ENCODE measurements around the gene VCAN. TPM values are rescaled to one million over a fixed set of nuclear protein-coding genes. Genes with fewer than 3 reads are reported as not detected.

Gene VCAN
- total and polyA plus RNA-seq, 10 donors, result 1.8 to 442 (median 72.2) TPM

DNA sequence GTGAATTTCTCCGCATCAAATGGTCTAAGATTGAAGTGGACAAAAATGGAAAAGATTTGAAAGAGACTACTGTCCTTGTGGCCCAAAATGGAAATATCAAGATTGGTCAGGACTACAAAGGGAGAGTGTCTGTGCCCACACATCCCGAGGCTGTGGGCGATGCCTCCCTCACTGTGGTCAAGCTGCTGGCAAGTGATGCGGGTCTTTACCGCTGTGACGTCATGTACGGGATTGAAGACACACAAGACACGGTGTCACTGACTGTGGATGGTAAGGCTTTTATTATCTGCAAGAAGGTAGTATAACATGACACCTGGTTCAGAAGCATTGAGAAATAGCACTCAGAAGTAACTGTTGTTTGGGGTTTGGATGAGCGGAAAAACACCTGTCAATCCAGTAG lies 18.7 kb downstream of the VCAN start:
- Histone ChIP-seq H3K9me3 (no peaks in the 10 kb centered on the region), H3K4me1 (no peaks in the 10 kb centered on the region), H3K27ac (no peak overlapping the region), H3K27me3 (replicated peaks in 1 of 7) (no peaks in the 10 kb centered on the region), H3K4me3 (no peak overlapping the region), H3K36me3 (no peaks in the 10 kb centered on the region)
- WGBS, 5 donors, result 87 to 98% (median 95%) methylated on average over 9 of the region's 9 CpGs
- intact Hi-C loops (cut with DNase I; ENCODE audit: low total_unique reads), result no loop called here
- no peak for DNase-seq
- TF ChIP-seq, protein P1, sequence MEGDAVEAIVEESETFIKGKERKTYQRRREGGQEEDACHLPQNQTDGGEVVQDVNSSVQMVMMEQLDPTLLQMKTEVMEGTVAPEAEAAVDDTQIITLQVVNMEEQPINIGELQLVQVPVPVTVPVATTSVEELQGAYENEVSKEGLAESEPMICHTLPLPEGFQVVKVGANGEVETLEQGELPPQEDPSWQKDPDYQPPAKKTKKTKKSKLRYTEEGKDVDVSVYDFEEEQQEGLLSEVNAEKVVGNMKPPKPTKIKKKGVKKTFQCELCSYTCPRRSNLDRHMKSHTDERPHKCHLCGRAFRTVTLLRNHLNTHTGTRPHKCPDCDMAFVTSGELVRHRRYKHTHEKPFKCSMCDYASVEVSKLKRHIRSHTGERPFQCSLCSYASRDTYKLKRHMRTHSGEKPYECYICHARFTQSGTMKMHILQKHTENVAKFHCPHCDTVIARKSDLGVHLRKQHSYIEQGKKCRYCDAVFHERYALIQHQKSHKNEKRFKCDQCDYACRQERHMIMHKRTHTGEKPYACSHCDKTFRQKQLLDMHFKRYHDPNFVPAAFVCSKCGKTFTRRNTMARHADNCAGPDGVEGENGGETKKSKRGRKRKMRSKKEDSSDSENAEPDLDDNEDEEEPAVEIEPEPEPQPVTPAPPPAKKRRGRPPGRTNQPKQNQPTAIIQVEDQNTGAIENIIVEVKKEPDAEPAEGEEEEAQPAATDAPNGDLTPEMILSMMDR (IDR thresholded peaks at IDR 0.05 in 8 of 11, conservative IDR thresholded peaks at IDR 0.05 in 3 of 11), result no peak
- peak in 1 of 3 donors; percentile 55 for TF ChIP-seq POLR2AphosphoS5 (IDR thresholded peaks at IDR 0.05)
- no peak for TF ChIP-seq POLR2A (IDR thresholded peaks at IDR 0.05)

DNA sequence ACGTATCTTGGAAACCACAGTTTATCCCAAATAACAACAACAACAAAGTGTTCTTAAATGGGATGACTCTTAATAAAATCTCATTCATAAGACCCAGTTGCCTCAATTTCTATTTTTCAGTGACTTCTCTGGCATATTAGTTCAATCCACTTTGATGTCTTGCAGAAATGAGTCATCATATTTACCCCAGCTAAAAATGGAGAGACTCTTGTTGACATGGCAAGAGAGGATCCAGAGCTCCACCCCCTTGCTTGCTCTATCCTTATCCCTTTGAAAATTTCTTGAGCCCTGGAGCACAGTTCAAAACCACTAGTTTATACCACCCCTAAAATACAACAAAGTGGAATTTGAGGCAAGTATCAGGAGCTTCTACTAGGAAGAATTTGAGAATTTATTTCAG lies 20.8 kb downstream of the VCAN start:
- Histone ChIP-seq H3K4me1 (no peaks in the 10 kb centered on the region), H3K4me3 (no peak overlapping the region), H3K27me3 (replicated peaks in 1 of 7) (no peaks in the 10 kb centered on the region), H3K36me3 (no peaks in the 10 kb centered on the region), H3K27ac (no peak overlapping the region), H3K9me3 (no peaks in the 10 kb centered on the region)
- 80 to 93% (median 88%) methylated on average over 1 of the region's 1 CpG for WGBS, 5 donors
- TF ChIP-seq POLR2AphosphoS5 (IDR thresholded peaks at IDR 0.05) (no peak), POLR2A (IDR thresholded peaks at IDR 0.05) (no peak)
- TF ChIP-seq, protein P1 (IDR thresholded peaks at IDR 0.05 in 8 of 11, conservative IDR thresholded peaks at IDR 0.05 in 3 of 11), result no peak
- no peak for DNase-seq
- intact Hi-C loops (cut with DNase I; ENCODE audit: low total_unique reads), result no loop called here

GRCh38 chr5:83493644-83494043 lies 22.1 kb downstream of the VCAN start:
- Histone ChIP-seq H3K4me1 (no peaks in the 10 kb centered on the region), H3K9me3 (no peaks in the 10 kb centered on the region), H3K27me3 (replicated peaks in 1 of 7) (no peaks in the 10 kb centered on the region), H3K36me3 (no peaks in the 10 kb centered on the region), H3K4me3 (no peak overlapping the region), H3K27ac (no peak overlapping the region)
- 77 to 90% (median 85%) methylated on average over 7 of the region's 7 CpGs for WGBS, 5 donors
- TF ChIP-seq, protein P1 (IDR thresholded peaks at IDR 0.05 in 8 of 11, conservative IDR thresholded peaks at IDR 0.05 in 3 of 11), result no peak
- no peak for TF ChIP-seq POLR2A (IDR thresholded peaks at IDR 0.05)
- TF ChIP-seq POLR2AphosphoS5 (IDR thresholded peaks at IDR 0.05), result no peak
- intact Hi-C loops (cut with DNase I; ENCODE audit: low total_unique reads), result no loop called here
- no peak for DNase-seq

- no peak for DNase-seq
- Histone ChIP-seq H3K36me3 (no peaks in the 10 kb centered on the region), H3K4me3 (no peak overlapping the region), H3K9me3 (no peaks in the 10 kb centered on the region), H3K4me1 (no peaks in the 10 kb centered on the region), H3K27ac (no peak overlapping the region), H3K27me3 (replicated peaks in 1 of 7) (no peaks in the 10 kb centered on the region)
- TF ChIP-seq, protein P1 (IDR thresholded peaks at IDR 0.05 in 8 of 11, conservative IDR thresholded peaks at IDR 0.05 in 3 of 11), result no peak
- TF ChIP-seq POLR2AphosphoS5 (IDR thresholded peaks at IDR 0.05) (no peak), POLR2A (IDR thresholded peaks at IDR 0.05) (no peak)
- 78 to 89% (median 85%) methylated on average over 2 of the region's 2 CpGs for WGBS, 5 donors
- intact Hi-C loops (cut with DNase I; ENCODE audit: low total_unique reads), result no loop called here
These were observed 22.6 kb downstream of the VCAN start for GRCh38 chr5:83494087-83494620.

All from spleen (tissue), 11 donors.